ENCODE results near the gene DDIT4L. TPM values are rescaled to one million over a fixed set of nuclear protein-coding genes. Genes with fewer than 3 reads are reported as not detected.

Gene DDIT4L
- polyA plus RNA-seq, 3 donors, result 0.05 to 0.15 TPM; not detected in 1

DNA sequence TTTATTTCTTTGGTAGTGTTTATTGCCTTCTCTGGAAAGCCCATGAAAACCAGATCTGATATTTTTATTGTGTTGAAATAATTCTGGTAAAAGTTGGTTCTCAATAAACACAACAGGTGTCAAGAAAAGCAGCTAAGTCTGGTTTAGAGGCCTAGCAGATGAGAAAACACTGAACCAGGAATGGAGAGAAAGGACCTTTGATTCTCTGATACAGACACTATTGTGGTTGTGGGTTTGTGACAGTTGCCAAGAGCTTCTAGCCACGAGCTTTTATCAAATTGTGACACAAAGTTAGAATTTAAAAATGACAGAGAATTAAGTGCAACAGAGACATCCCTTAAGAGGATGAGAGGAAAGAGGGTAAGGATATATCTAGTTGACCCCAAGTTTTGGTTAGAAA lies 42.6 kb downstream of the DDIT4L start:
- no peak overlapping the region for H3K9ac ChIP-seq (ENCODE audit: insufficient read depth, low read length, poor library complexity, severe bottlenecking)
- no peak overlapping the region for H3K4me3 Mint-ChIP-seq
- H3K4me1 ChIP-seq (ENCODE audit: control insufficient read depth in 1 of 2, insufficient read depth in 2 of 2, low read length in 2 of 2), result no peaks in the 10 kb centered on the region
- H3K4me3 ChIP-seq (replicated peaks in 1 of 3; ENCODE audit: low read depth in 2 of 3, low read length in 3 of 3), result no peak overlapping the region
- no peaks in the 10 kb centered on the region for H3K27me3 ChIP-seq (ENCODE audit: control insufficient read depth in 2 of 2, insufficient read depth in 2 of 2, low read length in 2 of 2)
- no peaks in the 10 kb centered on the region for H3K79me2 ChIP-seq (ENCODE audit: insufficient read depth, low read length)
- H3K4me1 Mint-ChIP-seq, result no peaks in the 10 kb centered on the region
- H3K36me3 Mint-ChIP-seq, result no peaks in the 10 kb centered on the region
- intact Hi-C loops (cut with micrococcal nuclease), result no loop called here
- H4K20me1 ChIP-seq (ENCODE audit: insufficient read depth, low read length), result no peaks in the 10 kb centered on the region
- H3K27me3 Mint-ChIP-seq (ENCODE audit: low read depth in 3 of 3), result peaks cover 0 to 1% (median 0%) of the 10 kb centered on the region in 3 donors
- H3K36me3 ChIP-seq (replicated peaks in 1 of 2; ENCODE audit: control insufficient read depth in 1 of 2, insufficient read depth in 2 of 2, low read length in 2 of 2), result no peaks in the 10 kb centered on the region
- no peak overlapping the region for H3K27ac ChIP-seq (ENCODE audit: low read depth in 1 of 2, low read length in 2 of 2)
- H3K9me3 Mint-ChIP-seq, result peaks cover 0 to 8% (median 4%) of the 10 kb centered on the region in 7 donors
- DNase-seq, result no peak
- TF ChIP-seq, protein P1, sequence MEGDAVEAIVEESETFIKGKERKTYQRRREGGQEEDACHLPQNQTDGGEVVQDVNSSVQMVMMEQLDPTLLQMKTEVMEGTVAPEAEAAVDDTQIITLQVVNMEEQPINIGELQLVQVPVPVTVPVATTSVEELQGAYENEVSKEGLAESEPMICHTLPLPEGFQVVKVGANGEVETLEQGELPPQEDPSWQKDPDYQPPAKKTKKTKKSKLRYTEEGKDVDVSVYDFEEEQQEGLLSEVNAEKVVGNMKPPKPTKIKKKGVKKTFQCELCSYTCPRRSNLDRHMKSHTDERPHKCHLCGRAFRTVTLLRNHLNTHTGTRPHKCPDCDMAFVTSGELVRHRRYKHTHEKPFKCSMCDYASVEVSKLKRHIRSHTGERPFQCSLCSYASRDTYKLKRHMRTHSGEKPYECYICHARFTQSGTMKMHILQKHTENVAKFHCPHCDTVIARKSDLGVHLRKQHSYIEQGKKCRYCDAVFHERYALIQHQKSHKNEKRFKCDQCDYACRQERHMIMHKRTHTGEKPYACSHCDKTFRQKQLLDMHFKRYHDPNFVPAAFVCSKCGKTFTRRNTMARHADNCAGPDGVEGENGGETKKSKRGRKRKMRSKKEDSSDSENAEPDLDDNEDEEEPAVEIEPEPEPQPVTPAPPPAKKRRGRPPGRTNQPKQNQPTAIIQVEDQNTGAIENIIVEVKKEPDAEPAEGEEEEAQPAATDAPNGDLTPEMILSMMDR (IDR thresholded peaks at IDR 0.05), result no peak
- WGBS (ENCODE audit: insufficient coverage), result no CpG with 5 or more reads among the region's 1 CpG
- H3K9me3 ChIP-seq (replicated peaks in 1 of 2; ENCODE audit: control insufficient read depth in 1 of 2, insufficient read depth in 1 of 2, low read length in 2 of 2), result no peaks in the 10 kb centered on the region
- no peak overlapping the region for H2AFZ ChIP-seq (ENCODE audit: insufficient read depth, low read depth, low read length, poor library complexity, severe bottlenecking)
- no peak overlapping the region for H3K27ac Mint-ChIP-seq
- H3K4me2 ChIP-seq (replicated peaks; ENCODE audit: extremely low read depth, low read length, poor library complexity, severe bottlenecking), result no peak overlapping the region

DNA sequence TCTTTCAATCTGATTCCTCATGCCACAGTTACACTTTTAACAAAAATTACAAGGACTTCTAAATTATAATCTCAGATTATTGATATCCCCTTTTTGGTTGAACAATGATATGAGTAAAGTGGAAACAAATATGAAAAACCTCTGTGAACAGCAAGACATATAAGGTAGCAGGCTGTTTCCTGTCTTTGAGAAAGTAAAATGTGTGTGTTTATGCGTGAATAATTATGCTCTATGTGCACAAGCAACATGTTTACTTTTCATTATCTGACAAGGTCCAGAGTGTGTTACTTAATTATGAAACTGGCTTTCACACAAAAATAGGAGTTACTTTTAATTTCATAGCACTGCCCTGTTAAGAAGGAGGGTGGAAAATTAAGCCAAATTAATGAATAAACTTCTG lies 43.1 kb downstream of the DDIT4L start:
- Histone ChIP-seq H3K79me2 (ENCODE audit: insufficient read depth, low read length) (no peaks in the 10 kb centered on the region), H3K4me2 (replicated peaks; ENCODE audit: extremely low read depth, low read length, poor library complexity, severe bottlenecking) (no peak overlapping the region), H3K27ac (ENCODE audit: low read depth in 1 of 2, low read length in 2 of 2) (no peak overlapping the region), H3K4me1 (ENCODE audit: control insufficient read depth in 1 of 2, insufficient read depth in 2 of 2, low read length in 2 of 2) (no peaks in the 10 kb centered on the region), H3K4me3 (replicated peaks in 1 of 3; ENCODE audit: low read depth in 2 of 3, low read length in 3 of 3) (no peak overlapping the region), H4K20me1 (ENCODE audit: insufficient read depth, low read length) (no peaks in the 10 kb centered on the region), H3K9me3 (replicated peaks in 1 of 2; ENCODE audit: control insufficient read depth in 1 of 2, insufficient read depth in 1 of 2, low read length in 2 of 2) (no peaks in the 10 kb centered on the region), H3K9ac (ENCODE audit: insufficient read depth, low read length, poor library complexity, severe bottlenecking) (no peak overlapping the region), H2AFZ (ENCODE audit: insufficient read depth, low read depth, low read length, poor library complexity, severe bottlenecking) (no peak overlapping the region), H3K27me3 (ENCODE audit: control insufficient read depth in 2 of 2, insufficient read depth in 2 of 2, low read length in 2 of 2) (no peaks in the 10 kb centered on the region), H3K36me3 (replicated peaks in 1 of 2; ENCODE audit: control insufficient read depth in 1 of 2, insufficient read depth in 2 of 2, low read length in 2 of 2) (no peaks in the 10 kb centered on the region)
- TF ChIP-seq, protein P1 (IDR thresholded peaks at IDR 0.05), result no peak
- intact Hi-C loops (cut with micrococcal nuclease), result no loop called here
- Mint-ChIP-seq H3K4me1 (no peaks in the 10 kb centered on the region), H3K27ac (no peak overlapping the region), H3K4me3 (no peak overlapping the region), H3K27me3 (ENCODE audit: low read depth in 3 of 3) (peaks cover 0 to 1% (median 0%) of the 10 kb centered on the region in 3 donors), H3K36me3 (no peaks in the 10 kb centered on the region), H3K9me3 (peaks cover 0 to 8% (median 4%) of the 10 kb centered on the region in 7 donors)
- no CpG with 5 or more reads among the region's 1 CpG for WGBS (ENCODE audit: insufficient coverage)
- no peak for DNase-seq

Measured in CD14-positive monocyte (primary cell).